Measurements from ENCODE around the gene MYL3.

DNA sequence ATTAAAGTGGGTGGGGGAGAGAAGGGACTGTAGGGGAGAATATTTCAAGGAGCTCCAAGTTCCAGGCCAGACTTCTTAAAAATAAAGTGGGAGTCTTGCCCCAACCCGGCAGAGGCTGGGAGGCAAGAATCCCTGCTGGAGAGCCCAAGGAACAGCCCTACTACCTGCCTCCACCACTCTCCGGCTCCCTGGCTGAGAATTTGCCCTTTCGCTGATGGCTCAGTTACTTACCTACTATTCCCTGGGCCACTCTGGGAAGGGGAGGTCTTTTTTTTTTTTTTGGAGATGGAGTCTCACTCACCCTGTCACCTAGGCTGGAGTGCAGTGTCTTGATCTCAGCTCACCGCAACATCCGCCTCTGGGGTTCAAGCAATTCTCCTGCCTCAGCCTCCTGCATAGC is 15.5 kb downstream of the MYL3 start:
- TF ChIP-seq EZH2phosphoT487 (IDR thresholded peaks at IDR 0.05; ENCODE audit: insufficient read depth, low read depth) (no peak), EZH2 (IDR thresholded peaks at IDR 0.05; ENCODE audit: insufficient read depth, poor library complexity, severe bottlenecking) (no peak)

Data from GM23248 (cell line).